GM19043 (cell line): ENCODE data around the gene EAF1.
"Not testable (repeated sequence)": the region's sequence is repeated elsewhere in the genome, so short reads cannot be mapped to it uniquely, and the experiment has no call there.

Experiments used
- ATAC-seq: cut with Tn5 transposase; IDR thresholded peaks from one replicate; pipeline ENCODE4 v1.9.1; 2021; ENCODE audit warnings: low read depth; ENCODE audit not compliant: unreplicated experiment

EAF1 gene

GRCh38 chr3:15477951-15478639 lies 50.7 kb downstream of the EAF1 start:
- no peak for ATAC-seq

DNA sequence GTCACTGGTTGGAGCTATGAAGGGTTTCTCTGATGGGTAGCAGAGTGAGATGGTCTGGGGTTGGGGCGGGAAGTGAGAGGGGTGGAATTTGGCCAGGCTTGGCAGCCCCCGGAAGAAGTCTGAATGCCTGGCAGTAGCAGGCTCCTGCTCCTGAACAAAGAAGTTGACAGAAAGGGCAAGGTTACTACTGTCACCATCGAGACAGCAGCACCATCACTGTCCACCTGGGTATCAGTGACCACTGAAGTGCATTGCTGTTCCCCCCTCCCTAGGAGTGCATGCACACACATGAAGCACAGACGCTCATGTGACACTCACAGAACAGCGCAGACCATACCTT lies 51.2 kb downstream of the EAF1 start:
- no peak for ATAC-seq

GRCh38 chr3:15479400-15480224 lies 52.2 kb downstream of the EAF1 start:
- ATAC-seq: no peak

GRCh38 chr3:15484551-15484950 lies 57.2 kb downstream of the EAF1 start:
- not testable (repeated sequence) for ATAC-seq

GRCh38 chr3:15486020-15486419 lies 58.6 kb downstream of the EAF1 start:
- ATAC-seq: no peak

DNA sequence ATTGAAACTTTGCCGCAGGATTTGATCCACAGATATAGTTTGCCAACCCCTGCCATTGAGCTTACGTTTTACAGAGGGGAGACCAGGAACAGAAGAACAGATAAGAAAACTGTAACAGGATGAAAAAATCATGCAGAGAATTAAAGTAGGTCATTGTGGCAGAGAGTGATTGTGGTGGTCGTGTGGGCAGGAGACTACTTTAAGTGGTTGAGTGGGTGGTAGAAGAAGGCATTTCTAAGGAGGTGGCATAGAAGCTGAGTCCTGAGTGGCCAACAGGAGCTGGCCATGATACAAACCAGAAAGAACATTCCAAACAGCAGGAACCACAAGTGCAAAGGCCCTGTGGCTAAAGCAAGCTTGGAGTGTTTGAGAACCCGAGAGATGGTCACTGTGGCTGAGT lies 59.6 kb downstream of the EAF1 start:
- no peak for ATAC-seq

DNA sequence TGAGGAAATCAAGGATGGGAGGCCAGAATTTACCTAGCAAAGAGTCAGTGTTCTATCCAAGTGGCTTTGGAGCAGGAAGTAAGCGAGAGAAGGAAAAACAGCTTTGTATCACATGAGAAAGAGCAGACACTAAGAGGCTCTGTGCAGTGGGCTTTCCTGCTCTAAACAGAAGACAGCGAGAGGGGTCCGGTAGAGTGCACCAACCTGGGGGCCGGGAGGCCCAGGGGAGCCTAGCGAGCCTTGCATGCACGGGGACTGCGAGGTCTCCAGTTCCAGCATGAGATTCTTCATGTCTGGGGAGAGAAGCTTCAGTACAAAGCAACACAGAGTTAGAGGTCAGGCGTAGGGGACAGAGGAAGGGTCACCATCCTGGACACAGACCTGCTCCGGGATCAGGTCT lies 60.6 kb downstream of the EAF1 start:
- no peak for ATAC-seq

DNA sequence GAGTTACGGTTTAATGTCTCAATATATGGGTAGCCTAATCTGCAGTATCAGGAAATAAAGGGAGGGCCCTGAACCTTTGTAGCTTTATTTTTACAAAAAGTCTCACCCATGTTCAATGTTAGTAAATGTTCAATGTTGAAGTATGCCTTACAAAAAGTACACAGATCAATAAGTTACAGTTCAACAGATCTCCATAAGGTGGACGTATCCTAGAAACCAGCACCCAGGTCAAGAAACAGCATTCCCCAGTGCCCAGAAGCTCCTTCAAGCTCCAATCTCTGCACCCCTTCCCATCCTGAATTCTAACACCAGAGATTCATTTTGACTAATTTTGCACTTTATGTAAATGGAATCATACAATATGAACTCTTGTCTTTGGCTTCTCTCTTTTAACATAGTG lies 62.8 kb downstream of the EAF1 start:
- no peak for ATAC-seq

DNA sequence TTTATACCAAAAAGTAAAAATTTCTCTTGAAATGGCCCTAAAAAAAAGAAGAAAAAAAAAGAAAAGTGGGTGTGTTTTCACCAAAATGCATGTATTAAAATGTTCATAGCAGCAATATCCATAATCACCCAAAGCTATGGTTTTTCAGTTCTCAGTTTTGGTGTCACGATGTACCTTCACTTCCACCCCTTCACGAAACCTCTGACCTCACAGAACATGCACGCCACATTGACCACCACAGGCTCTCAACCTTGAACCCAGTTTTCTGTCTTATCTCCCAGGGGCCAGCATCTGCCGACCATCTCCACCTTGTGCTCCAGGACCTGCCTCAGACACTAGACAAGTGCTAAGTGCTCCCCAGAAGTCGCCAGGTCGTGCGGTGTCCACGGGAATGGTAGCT lies 63.7 kb downstream of the EAF1 start:
- ATAC-seq: no peak
